ENCODE data around the gene LMAN1L. TPM values are rescaled to one million over a fixed set of nuclear protein-coding genes. Genes with fewer than 3 reads are reported as not detected.

Gene LMAN1L
- total RNA-seq, 1 experiment from 2014 or later = 0.23 TPM

DNA sequence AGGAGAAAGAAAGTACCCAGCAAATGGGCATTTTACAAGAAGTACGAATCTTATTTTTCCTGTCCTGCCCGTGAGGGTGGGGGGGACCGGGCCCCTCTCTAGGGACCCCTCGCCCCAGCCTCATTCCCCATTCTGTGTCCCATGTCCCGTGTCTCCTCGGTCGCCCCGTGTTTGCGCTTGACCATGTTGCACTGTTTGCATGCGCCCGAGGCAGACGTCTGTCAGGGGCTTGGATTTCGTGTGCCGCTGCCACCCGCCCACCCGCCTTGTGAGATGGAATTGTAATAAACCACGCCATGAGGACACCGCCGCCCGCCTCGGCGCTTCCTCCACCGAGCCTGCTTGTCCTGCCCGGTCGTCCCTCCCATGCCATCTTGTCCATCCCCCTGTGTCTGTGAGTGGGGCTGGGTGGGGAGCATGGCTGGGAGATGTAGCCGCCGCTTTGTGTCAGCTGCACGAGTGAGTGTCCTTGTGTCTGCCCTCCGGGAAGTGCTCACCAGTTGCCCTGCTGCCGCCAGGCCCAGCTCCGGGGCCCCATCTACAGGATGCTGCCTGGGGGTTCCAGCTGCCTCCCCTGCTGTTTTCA, 9.7 kb upstream of the LMAN1L start:
- Mint-ChIP-seq H3K27me3 (ENCODE audit: insufficient read depth, unreplicated experiment) (no peaks in the 10 kb centered on the region), H3K27ac (ENCODE audit: low read depth, unreplicated experiment) (no peak overlapping the region)
- CTCF ChIA-PET = interaction anchor here (0.6 to 2.7 kb wide), 2 partner anchors 30 to 31 kb away, joined by 3 to 14 read pairs; no protein-coding TSS in a partner anchor

DNA sequence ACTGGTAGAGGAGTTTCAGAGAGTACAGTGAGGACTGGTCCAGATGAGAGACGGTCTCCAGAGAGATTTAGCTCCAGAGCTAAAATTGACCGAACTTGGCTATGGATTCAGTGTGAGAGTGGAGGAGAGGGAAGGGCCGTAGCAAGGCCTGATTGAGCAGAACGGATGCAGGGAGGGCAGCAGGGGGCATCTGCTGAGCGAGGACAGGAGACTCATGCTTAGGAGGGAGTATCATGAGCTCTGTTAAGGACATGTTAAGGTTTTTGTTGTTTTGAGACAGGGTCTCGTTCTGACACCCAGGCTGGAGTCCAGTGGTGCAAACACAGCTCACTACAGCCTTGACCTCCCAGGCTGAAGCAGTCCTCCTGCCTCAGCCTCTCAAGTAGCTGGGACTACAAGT, 7.7 kb upstream of the LMAN1L start:
- Mint-ChIP-seq H3K36me3 (ENCODE audit: insufficient read depth, unreplicated experiment) (peaks cover 34% of the 10 kb centered on the region), H3K27ac (ENCODE audit: low read depth, unreplicated experiment) (no peak overlapping the region), H3K4me3 (ENCODE audit: unreplicated experiment) (no peak overlapping the region), H3K9me3 (ENCODE audit: unreplicated experiment) (no peaks in the 10 kb centered on the region), H3K27me3 (ENCODE audit: insufficient read depth, unreplicated experiment) (no peaks in the 10 kb centered on the region), H3K4me1 (ENCODE audit: insufficient read depth, unreplicated experiment) (peaks cover 25% of the 10 kb centered on the region)
- no TSS peak for BruUV-seq (replicated peaks)
- intact Hi-C loops (cut with micrococcal nuclease) = no loop called here
- TF ChIP-seq, protein P1, sequence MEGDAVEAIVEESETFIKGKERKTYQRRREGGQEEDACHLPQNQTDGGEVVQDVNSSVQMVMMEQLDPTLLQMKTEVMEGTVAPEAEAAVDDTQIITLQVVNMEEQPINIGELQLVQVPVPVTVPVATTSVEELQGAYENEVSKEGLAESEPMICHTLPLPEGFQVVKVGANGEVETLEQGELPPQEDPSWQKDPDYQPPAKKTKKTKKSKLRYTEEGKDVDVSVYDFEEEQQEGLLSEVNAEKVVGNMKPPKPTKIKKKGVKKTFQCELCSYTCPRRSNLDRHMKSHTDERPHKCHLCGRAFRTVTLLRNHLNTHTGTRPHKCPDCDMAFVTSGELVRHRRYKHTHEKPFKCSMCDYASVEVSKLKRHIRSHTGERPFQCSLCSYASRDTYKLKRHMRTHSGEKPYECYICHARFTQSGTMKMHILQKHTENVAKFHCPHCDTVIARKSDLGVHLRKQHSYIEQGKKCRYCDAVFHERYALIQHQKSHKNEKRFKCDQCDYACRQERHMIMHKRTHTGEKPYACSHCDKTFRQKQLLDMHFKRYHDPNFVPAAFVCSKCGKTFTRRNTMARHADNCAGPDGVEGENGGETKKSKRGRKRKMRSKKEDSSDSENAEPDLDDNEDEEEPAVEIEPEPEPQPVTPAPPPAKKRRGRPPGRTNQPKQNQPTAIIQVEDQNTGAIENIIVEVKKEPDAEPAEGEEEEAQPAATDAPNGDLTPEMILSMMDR (IDR thresholded peaks at IDR 0.05; ENCODE audit: unreplicated experiment) = no peak
- DNase-seq (ENCODE audit: unreplicated experiment) = no peak
- CTCF ChIA-PET = interaction anchor here (0.7 to 2.7 kb wide), 6 partner anchors 12 to 97 kb away, joined by 3 to 14 read pairs (median 3); no protein-coding TSS in a partner anchor
- POLR2A ChIA-PET = interaction anchor here (1.0 kb wide), 1 partner anchor 12 kb away, joined by 5 read pairs; no protein-coding TSS in a partner anchor

More for the DNA sequence above, 9.7 kb upstream of the LMAN1L start:
- POLR2A ChIA-PET = interaction anchor here (0.6 to 1.1 kb wide), 2 partner anchors 20 to 32 kb away, joined by 3 read pairs; no protein-coding TSS in a partner anchor
- Mint-ChIP-seq H3K4me1 (ENCODE audit: insufficient read depth, unreplicated experiment) (peaks cover 11% of the 10 kb centered on the region), H3K4me3 (ENCODE audit: unreplicated experiment) (no peak overlapping the region), H3K36me3 (ENCODE audit: insufficient read depth, unreplicated experiment) (peaks cover 42% of the 10 kb centered on the region), H3K9me3 (ENCODE audit: unreplicated experiment) (no peaks in the 10 kb centered on the region)
- TF ChIP-seq, protein P1 (IDR thresholded peaks at IDR 0.05; ENCODE audit: unreplicated experiment) = no peak
- intact Hi-C loops (cut with micrococcal nuclease) = no loop called here
- no TSS peak for BruUV-seq (replicated peaks)
- no peak for DNase-seq (ENCODE audit: unreplicated experiment)

- intact Hi-C loops (cut with micrococcal nuclease) = no loop called here
- POLR2A ChIA-PET = interaction anchor here (1.2 to 1.8 kb wide), 5 partner anchors 7 to 35 kb away, joined by 3 to 5 read pairs (median 4); partner anchors contain the start of genes CSK and ULK3
Measured at GRCh38 chr15:74807282-74807681, 5.4 kb upstream of the LMAN1L start.

More at GRCh38 chr15:74807282-74807681, 5.4 kb upstream of the LMAN1L start:
- Mint-ChIP-seq H3K4me1 (ENCODE audit: insufficient read depth, unreplicated experiment) (peaks cover 23% of the 10 kb centered on the region), H3K27me3 (ENCODE audit: insufficient read depth, unreplicated experiment) (no peaks in the 10 kb centered on the region), H3K4me3 (ENCODE audit: unreplicated experiment) (no peak overlapping the region), H3K27ac (ENCODE audit: low read depth, unreplicated experiment) (no peak overlapping the region), H3K9me3 (ENCODE audit: unreplicated experiment) (no peaks in the 10 kb centered on the region), H3K36me3 (ENCODE audit: insufficient read depth, unreplicated experiment) (peaks cover 18% of the 10 kb centered on the region)
- DNase-seq (ENCODE audit: unreplicated experiment) = no peak
- CTCF ChIA-PET = interaction anchor here (0.6 to 2.0 kb wide), 6 partner anchors 10 to 176 kb away, joined by 3 to 7 read pairs (median 4); partner anchors contain the start of gene CSK
- no TSS peak for BruUV-seq (replicated peaks)
- TF ChIP-seq, protein P1 (IDR thresholded peaks at IDR 0.05; ENCODE audit: unreplicated experiment) = no peak

Measured in MCF 10A (cell line).